H1 (cell line): ENCODE results near the gene ARHGDIB. TPM values are rescaled to one million over a fixed set of nuclear protein-coding genes. Genes with fewer than 3 reads are reported as not detected.

ENCODE experiments used
- CTCF ChIA-PET: fragments of 300-600 bp; sonication (Branson Sonifier 250); formaldehyde crosslinking; loops from one replicate; lab custom pipeline; 2021; ENCODE audit not compliant: partially characterized antibody; lab: Charles Lee
- POLR2A ChIA-PET: fragments of 300-600 bp; sonication (Branson Sonifier 250); formaldehyde crosslinking; loops from one replicate; lab custom pipeline; 2021; ENCODE audit warnings: inconsistent platforms; ENCODE audit not compliant: partially characterized antibody; lab: Charles Lee
- DNase-seq, 2 experiments: peaks; one replicate each; pipeline versions ENCODE4 v3.0.0 to v3.0.0-alpha.2; 2010 to 2022; ENCODE audit warnings: low spot score in 2 of 2, low read depth in 1 of 2, mixed read lengths in 1 of 2
- FAIRE-seq: peaks from 2 replicates; lab custom pipeline; 2011; peaks lifted over from hg19 to GRCh38; lab: Jason Lieb, UNC
- H2AFZ ChIP-seq: 2 replicates; pipeline ENCODE4 v1.8.1; 2012; ENCODE audit warnings: low read length, inconsistent platforms
- H2AK5ac ChIP-seq: 2 replicates; pipeline ENCODE4 v1.6.1; 2013; ENCODE audit warnings: low read depth, low read length
- H2BK120ac ChIP-seq: replicated peaks from 2 replicates; pipeline ENCODE3; 2013; ENCODE audit warnings: low read depth, low read length, inconsistent platforms
- H2BK12ac ChIP-seq: 2 replicates; pipeline ENCODE4 v1.6.1; 2013; ENCODE audit warnings: low read depth, low read length
- H2BK15ac ChIP-seq: 2 replicates; pipeline ENCODE4 v1.6.1; 2013; ENCODE audit warnings: low read length
- H2BK20ac ChIP-seq: 2 replicates; pipeline ENCODE4 v1.6.1; 2013; ENCODE audit warnings: low read length
- H2BK5ac ChIP-seq: 2 replicates; pipeline ENCODE4 v1.6.1; 2013; ENCODE audit warnings: low read depth, low read length
- H3K14ac ChIP-seq: 2 replicates; pipeline ENCODE4 v1.6.1; 2013; ENCODE audit warnings: inconsistent platforms; ENCODE audit not compliant: insufficient read length
- H3K18ac ChIP-seq: 2 replicates; pipeline ENCODE4 v1.6.1; 2013; ENCODE audit warnings: low read length; ENCODE audit errors: extremely low read depth
- H3K23ac ChIP-seq: 2 replicates; pipeline ENCODE4 v1.6.1; 2013; ENCODE audit warnings: inconsistent platforms; ENCODE audit not compliant: insufficient read length
- H3K23me2 ChIP-seq: 2 replicates; pipeline ENCODE4 v1.6.1; 2013; ENCODE audit warnings: low read depth, low read length
- H3K27ac ChIP-seq: 2 replicates; pipeline ENCODE4 v1.6.1; 2011; ENCODE audit warnings: low read depth, low read length, inconsistent platforms
- H3K27me3 ChIP-seq, 4 experiments: replicated peaks in 1 of 4; 1 replicate in 1 of 4; 2 replicates in 3 of 4; pipeline versions ENCODE4 v1.6.1 to v1.8.1; 2011 to 2013; ENCODE audit warnings: low read length in 3 of 4, mild to moderate bottlenecking in 3 of 4, inconsistent platforms in 2 of 4, mixed read lengths in 2 of 4, moderate library complexity in 1 of 4; ENCODE audit not compliant: control insufficient read depth in 3 of 4, insufficient read depth in 3 of 4; ENCODE audit errors: extremely low read depth in 1 of 4
- H3K36me3 ChIP-seq, 4 experiments: 2 replicates each; pipeline versions ENCODE4 v1.6.1 to v1.8.1; 2011 to 2013; ENCODE audit warnings: mild to moderate bottlenecking in 4 of 4, low read length in 3 of 4, moderate library complexity in 2 of 4, control low read depth in 1 of 4, inconsistent platforms in 1 of 4; ENCODE audit not compliant: insufficient read depth in 4 of 4, control insufficient read depth in 2 of 4
- H3K4ac ChIP-seq: replicated peaks from 2 replicates; pipeline ENCODE3; 2013; ENCODE audit warnings: low read length, low read depth, mixed read lengths, inconsistent platforms; ENCODE audit not compliant: insufficient read length
- H3K4me1 ChIP-seq, 4 experiments: replicated peaks in 1 of 4; 1 replicate in 1 of 4; 2 replicates in 3 of 4; pipeline versions ENCODE4 v1.6.1 to v1.8.1; 2011 to 2013; ENCODE audit warnings: low read length in 3 of 4, inconsistent platforms in 2 of 4, mixed read lengths in 1 of 4; ENCODE audit not compliant: insufficient read depth in 4 of 4, control insufficient read depth in 3 of 4
- H3K4me2 ChIP-seq, 2 experiments: 2 replicates each; pipeline versions ENCODE4 v1.6.1 to v1.8.1; 2011 to 2013; ENCODE audit warnings: low read depth in 2 of 2, low read length in 2 of 2, control low read depth in 1 of 2, inconsistent platforms in 1 of 2, mild to moderate bottlenecking in 1 of 2; ENCODE audit not compliant: insufficient read depth in 1 of 2
- H3K4me3 ChIP-seq, 4 experiments: fragments of 200-600, 300-600 bp in 1 of 4; sonication (generic), shearing (Covaris generic), sonication (Bioruptor Twin) in 1 of 4; 2 replicates each; pipeline versions ENCODE4 v1.5.1 to v1.8.1; 2011 to 2016; ENCODE audit warnings: low read length in 4 of 4, low read depth in 3 of 4, control low read depth in 2 of 4, inconsistent platforms in 2 of 4, mild to moderate bottlenecking in 2 of 4, mixed read lengths in 1 of 4, moderate library complexity in 1 of 4; ENCODE audit not compliant: insufficient read depth in 2 of 4; ENCODE audit errors: extremely low read depth in 1 of 4
- H3K56ac ChIP-seq: replicated peaks from 2 replicates; pipeline ENCODE3; 2013; ENCODE audit warnings: low read depth, mild to moderate bottlenecking, mixed read lengths, low read length, inconsistent platforms; ENCODE audit not compliant: insufficient read length
- H3K79me1 ChIP-seq: 2 replicates; pipeline ENCODE4 v1.6.1; 2013; ENCODE audit warnings: low read depth, low read length, control low read depth
- H3K79me2 ChIP-seq, 2 experiments: 2 replicates each; pipeline versions ENCODE4 v1.6.1 to v1.8.1; 2012 to 2013; ENCODE audit warnings: low read length in 2 of 2, mild to moderate bottlenecking in 2 of 2, inconsistent platforms in 1 of 2; ENCODE audit not compliant: insufficient read depth in 2 of 2, control insufficient read depth in 1 of 2
- H3K9ac ChIP-seq, 4 experiments: replicated peaks in 1 of 4; 1 replicate in 1 of 4; 2 replicates in 3 of 4; pipeline versions ENCODE4 v1.6.1 to v1.8.1; 2011 to 2013; ENCODE audit warnings: low read depth in 3 of 4, low read length in 3 of 4, control low read depth in 2 of 4, mild to moderate bottlenecking in 2 of 4, moderate library complexity in 2 of 4, inconsistent platforms in 1 of 4; ENCODE audit errors: extremely low read depth in 1 of 4
- H3K9me3 ChIP-seq, 2 experiments: 2 replicates each; pipeline versions ENCODE4 v1.6.1 to v1.8.1; 2012 to 2013; ENCODE audit warnings: mild to moderate bottlenecking in 2 of 2, moderate library complexity in 2 of 2, control low read depth in 1 of 2, inconsistent platforms in 1 of 2, low read depth in 1 of 2, low read length in 1 of 2, mixed read lengths in 1 of 2; ENCODE audit not compliant: insufficient read depth in 2 of 2
- H4K20me1 ChIP-seq, 2 experiments: replicated peaks in 1 of 2; 2 replicates each; pipeline versions ENCODE3 to v1.8.1; 2011 to 2013; ENCODE audit warnings: inconsistent platforms in 2 of 2, low read length in 2 of 2, mild to moderate bottlenecking in 1 of 2; ENCODE audit not compliant: insufficient read depth in 2 of 2, control insufficient read depth in 1 of 2
- H4K5ac ChIP-seq: 2 replicates; pipeline ENCODE4 v1.6.1; 2013; ENCODE audit warnings: low read length, low read depth, mixed read lengths, inconsistent platforms; ENCODE audit not compliant: insufficient read length
- H4K8ac ChIP-seq: 2 replicates; pipeline ENCODE4 v1.8.0; 2013; ENCODE audit warnings: mild to moderate bottlenecking, moderate library complexity, low read length, inconsistent platforms; ENCODE audit not compliant: insufficient read depth; ENCODE audit errors: extremely low read depth
- H4K91ac ChIP-seq: replicated peaks from 2 replicates; pipeline ENCODE3; 2013; ENCODE audit warnings: low read length, mixed read lengths, inconsistent platforms; ENCODE audit not compliant: insufficient read length
- CBX5 ChIP-seq: fragments of 300-800, 300-1000 bp; sonication (generic); IDR thresholded peaks from 2 replicates; pipeline ENCODE4 v1.7.1; 2016; ENCODE audit warnings: antibody characterized with exemption, low read length, low read depth
- CBX8 ChIP-seq: fragments of 300-800, 300-1000 bp; sonication (generic); IDR thresholded peaks from 2 replicates; pipeline ENCODE4 v1.7.1; 2016; ENCODE audit warnings: low read depth, low read length, borderline replicate concordance
- CEBPB ChIP-seq: IDR thresholded peaks from 2 replicates; pipeline ENCODE4 v1.6.1; 2012; ENCODE audit warnings: low read depth, low read length
- EGR1 ChIP-seq: IDR thresholded peaks from 2 replicates; pipeline ENCODE4 v1.6.1; 2011; ENCODE audit warnings: low read depth, low read length, borderline replicate concordance
- RNF2 ChIP-seq: fragments of 200-900, 300-1000 bp; sonication (generic); IDR thresholded peaks from 2 replicates; pipeline ENCODE4 v1.7.1; 2016; ENCODE audit warnings: borderline replicate concordance, low read depth, mild to moderate bottlenecking, antibody characterized with exemption, low read length; ENCODE audit not compliant: poor library complexity, severe bottlenecking; ENCODE audit errors: missing control alignments
- SIN3A ChIP-seq, 2 experiments: IDR thresholded peaks in 1 of 2; conservative IDR thresholded peaks in 1 of 2; 2 replicates each; pipeline ENCODE4 v1.6.1; 2011 to 2012; ENCODE audit warnings: low read length in 2 of 2, improper control_type of control experiment in 1 of 2, low read depth in 1 of 2, mild to moderate bottlenecking in 1 of 2
- TAF7 ChIP-seq: optimal IDR thresholded peaks from 2 replicates; pipeline ENCODE3; 2011; ENCODE audit warnings: low read depth, mild to moderate bottlenecking, inconsistent platforms, low read length, moderate library complexity, borderline replicate concordance
- WGBS, 2 experiments: shearing (Covaris generic) in 1 of 2; methylation state at CpG; one replicate each; pipeline versions ENCODE4 v1.1.6 to v1.1.7; 2013 to 2015; ENCODE audit warnings: low lambda C conversion rate in 2 of 2, mixed read lengths in 2 of 2, inconsistent platforms in 1 of 2, low coverage in 1 of 2, missing lambda C conversion rate in 1 of 2; ENCODE audit not compliant: insufficient replicate concordance in 2 of 2, insufficient coverage in 1 of 2, insufficient read length in 1 of 2; ENCODE audit errors: extremely low coverage in 1 of 2, missing lambda C conversion rate in 1 of 2; 5-methylcytosine and 5-hydroxymethylcytosine counted together
- polyA plus RNA-seq, 7 experiments: library from polyadenylated mRNA; depleted of rRNA in 3 of 7; stranded (reverse) in 5 of 7; unstranded in 2 of 7; fragments of >200 nt in 5 of 7; fragments of 200-250 nt in 2 of 7; gene quantifications; 1 replicate in 5 of 7; 2 replicates in 1 of 7; 4 replicates in 1 of 7; pipeline versions ENCODE4 v1.2.1 to v1.2.3, GENCODE V29; 2011 to 2013; ENCODE audit warnings: missing spikeins in 2 of 7, mixed read lengths in 2 of 7
- total RNA-seq: library from RNA; stranded (reverse); fragmentation: NEBNext Ultra II Directional; extraction: Animal tissue kit (Norgen Biotek cat#: 25700); gene quantifications from 2 replicates; pipeline ENCODE4 v1.2.1, GENCODE V29; 2021
- TF ChIP-seq, protein P1 (sequence below): IDR thresholded peaks from 2 replicates; pipeline ENCODE4 v1.6.1; 2011; ENCODE audit warnings: low read depth, mild to moderate bottlenecking, low read length; ENCODE audit not compliant: insufficient read depth
- TF ChIP-seq, protein P2 (sequence below): IDR thresholded peaks from 2 replicates; pipeline ENCODE4 v1.6.1; 2012; ENCODE audit warnings: low read length, inconsistent platforms

ARHGDIB gene
- total and polyA plus RNA-seq, 2 of the 8 experiments (the other 6 are each of a cell fraction or from before 2014, with no cell fraction given): 0.82 to 1.3 TPM

DNA sequence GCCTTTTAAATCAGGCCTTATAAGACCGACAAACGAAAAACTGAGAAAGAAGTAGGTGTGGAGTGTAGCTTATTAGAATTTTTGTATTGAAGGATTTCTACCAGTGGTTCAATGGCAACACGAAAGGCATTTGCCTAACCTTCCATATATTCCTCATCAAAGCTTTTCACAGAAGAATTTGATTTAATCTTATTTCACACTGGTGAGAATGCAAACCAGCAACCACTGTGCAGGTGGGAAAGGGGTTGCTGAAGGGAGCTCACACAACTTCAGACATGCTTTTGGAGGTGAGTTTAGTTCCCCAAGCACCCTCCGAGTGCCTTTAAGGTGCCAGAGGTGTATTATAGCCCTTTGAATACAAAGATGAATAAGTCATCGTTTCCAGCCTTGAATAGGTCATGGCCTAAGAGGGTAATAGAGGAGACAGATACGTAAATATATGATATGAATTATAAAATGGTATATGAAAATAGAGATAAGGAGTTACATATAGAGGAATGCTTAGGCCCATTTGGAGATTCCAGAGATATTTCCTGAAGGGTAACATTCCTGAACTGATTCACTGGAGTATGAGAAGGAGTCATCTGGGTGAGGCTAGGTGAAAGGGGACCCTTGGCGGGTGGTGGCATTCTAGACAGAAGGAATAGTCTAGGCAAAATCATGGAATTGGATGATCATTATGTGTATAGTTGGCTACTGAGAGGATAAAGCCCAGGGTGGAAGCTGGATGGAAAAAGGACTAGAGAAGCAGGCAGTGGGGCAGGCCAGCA, 29.4 kb downstream of the ARHGDIB start:
- Histone ChIP-seq H3K4ac (no peak overlapping the region), H3K56ac (no peak overlapping the region), H3K9me3 (no peaks in the 10 kb centered on the region), H2BK20ac (no peak overlapping the region), H2AFZ (no peak overlapping the region), H3K27me3 (no peaks in the 10 kb centered on the region), H3K9ac (no peak overlapping the region), H2AK5ac (no peak overlapping the region), H3K4me2 (no peak overlapping the region), H3K23ac (no peak overlapping the region), H3K23me2 (peaks cover 2% of the 10 kb centered on the region; the same call in 1 of the 2 replicates), H3K4me3 (no peak overlapping the region), H3K79me2 (no peaks in the 10 kb centered on the region), H4K5ac (no peak overlapping the region), H3K27ac (no peak overlapping the region), H3K14ac (no peak overlapping the region), H4K8ac (no peak overlapping the region), H3K4me1 (no peaks in the 10 kb centered on the region), H2BK5ac (no peak overlapping the region), H4K91ac (no peak overlapping the region), H3K36me3 (no peaks in the 10 kb centered on the region), H2BK15ac (no peak overlapping the region), H2BK12ac (no peak overlapping the region), H3K79me1 (no peaks in the 10 kb centered on the region), H4K20me1 (no peaks in the 10 kb centered on the region), H3K18ac (no peak overlapping the region), H2BK120ac (no peak overlapping the region)
- DNase-seq: no peak
- no peak for FAIRE-seq
- POLR2A ChIA-PET: no interaction called here
- CTCF ChIA-PET: interaction anchor here (0.9 to 2.0 kb wide), 5 partner anchors 12 to 123 kb away, joined by 3 to 6 read pairs (median 3); partner anchors contain the start of gene ART4
- 93 to 100% methylated on average over 1 to 7 of the region's 7 CpGs for WGBS, 2 experiments
- no peak for TF ChIP-seq SIN3A (conservative IDR thresholded peaks at IDR 0.05 in 1 of 2, IDR thresholded peaks at IDR 0.05 in 1 of 2; ENCODE audit: low read depth in 1 of 2, low read length in 2 of 2)
- no peak for TF ChIP-seq EGR1
- TF ChIP-seq CBX5: no peak
- TF ChIP-seq CEBPB: no peak
- no peak for TF ChIP-seq RNF2
- no peak for TF ChIP-seq CBX8
- TF ChIP-seq, protein P1, sequence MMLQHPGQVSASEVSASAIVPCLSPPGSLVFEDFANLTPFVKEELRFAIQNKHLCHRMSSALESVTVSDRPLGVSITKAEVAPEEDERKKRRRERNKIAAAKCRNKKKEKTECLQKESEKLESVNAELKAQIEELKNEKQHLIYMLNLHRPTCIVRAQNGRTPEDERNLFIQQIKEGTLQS: no peak
- TF ChIP-seq, protein P2, sequence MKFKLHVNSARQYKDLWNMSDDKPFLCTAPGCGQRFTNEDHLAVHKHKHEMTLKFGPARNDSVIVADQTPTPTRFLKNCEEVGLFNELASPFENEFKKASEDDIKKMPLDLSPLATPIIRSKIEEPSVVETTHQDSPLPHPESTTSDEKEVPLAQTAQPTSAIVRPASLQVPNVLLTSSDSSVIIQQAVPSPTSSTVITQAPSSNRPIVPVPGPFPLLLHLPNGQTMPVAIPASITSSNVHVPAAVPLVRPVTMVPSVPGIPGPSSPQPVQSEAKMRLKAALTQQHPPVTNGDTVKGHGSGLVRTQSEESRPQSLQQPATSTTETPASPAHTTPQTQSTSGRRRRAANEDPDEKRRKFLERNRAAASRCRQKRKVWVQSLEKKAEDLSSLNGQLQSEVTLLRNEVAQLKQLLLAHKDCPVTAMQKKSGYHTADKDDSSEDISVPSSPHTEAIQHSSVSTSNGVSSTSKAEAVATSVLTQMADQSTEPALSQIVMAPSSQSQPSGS: no peak
- no peak for TF ChIP-seq TAF7
